Hepatocyte (in vitro differentiated cells): ENCODE measurements around the gene OPN1LW. TPM values are rescaled to one million over a fixed set of nuclear protein-coding genes. Genes with fewer than 3 reads are reported as not detected.

Experiments
- polyA plus RNA-seq: library from polyadenylated mRNA; unstranded; fragments of >200 nt; fragmentation: Nextera tagmentation; extraction: Ambion mirVana; gene quantifications from 2 replicates; pipeline ENCODE4 v1.2.1, GENCODE V29; 2016
- total RNA-seq: library from RNA; depleted of rRNA; stranded (reverse); fragments of >200 nt; gene quantifications from 2 replicates; pipeline ENCODE4 v1.2.3, GENCODE V29; 2014

The OPN1LW gene
- total and polyA plus RNA-seq, 2 experiments from 2014 or later: not detected

Other genes with a start within 250 kb of the OPN1LW start
- gene AVPR2, start 239.6 kb upstream of the OPN1LW start, total RNA-seq: 1.2 TPM in 1 of 2 replicates, not detected in the other
- gene AVPR2, start 239.6 kb upstream of the OPN1LW start, polyA plus RNA-seq: not detected in 2 replicates
- gene ARHGAP4, start 218.0 kb upstream of the OPN1LW start, total RNA-seq: 3.3 and 6.4 TPM in 2 replicates
- gene ARHGAP4, start 218.0 kb upstream of the OPN1LW start, polyA plus RNA-seq: 6.2 and 10.3 TPM in 2 replicates
- 74.0 and 83.5 TPM in 2 replicates for gene NAA10, start 209.2 kb upstream of the OPN1LW start, total RNA-seq
- gene NAA10, start 209.2 kb upstream of the OPN1LW start, polyA plus RNA-seq: 118 and 134 TPM in 2 replicates
- 22.2 and 22.8 TPM in 2 replicates for gene RENBP, start 199.6 kb upstream of the OPN1LW start, total RNA-seq
- gene RENBP, start 199.6 kb upstream of the OPN1LW start, polyA plus RNA-seq: 5.8 and 13.2 TPM in 2 replicates
- gene HCFC1, start 172.4 kb upstream of the OPN1LW start, total RNA-seq: 11.6 and 25.0 TPM in 2 replicates
- 16.7 and 18.9 TPM in 2 replicates for gene HCFC1, start 172.4 kb upstream of the OPN1LW start, polyA plus RNA-seq
- gene TMEM187, start 171.5 kb upstream of the OPN1LW start, total RNA-seq: 7.4 and 8.7 TPM in 2 replicates
- 8.0 and 12.1 TPM in 2 replicates for gene TMEM187, start 171.5 kb upstream of the OPN1LW start, polyA plus RNA-seq
- gene IRAK1, start 124.3 kb upstream of the OPN1LW start, total RNA-seq: 44.1 TPM in 2 replicates
- gene IRAK1, start 124.3 kb upstream of the OPN1LW start, polyA plus RNA-seq: 99.4 and 112 TPM in 2 replicates
- 18.1 and 18.3 TPM in 2 replicates for gene MECP2, start 46.5 kb upstream of the OPN1LW start, total RNA-seq
- 19.4 and 21.1 TPM in 2 replicates for gene MECP2, start 46.5 kb upstream of the OPN1LW start, polyA plus RNA-seq
- gene OPN1MW, start 38.4 kb downstream of the OPN1LW start, total RNA-seq: not detected in 2 replicates
- not detected in 2 replicates for gene OPN1MW, start 38.4 kb downstream of the OPN1LW start, polyA plus RNA-seq
- gene OPN1MW2, start 75.5 kb downstream of the OPN1LW start, total RNA-seq: not detected in 2 replicates
- gene OPN1MW2, start 75.5 kb downstream of the OPN1LW start, polyA plus RNA-seq: not detected in 2 replicates
- not detected in 2 replicates for gene OPN1MW3, start 113.3 kb downstream of the OPN1LW start, total RNA-seq
- not detected in 2 replicates for gene OPN1MW3, start 113.3 kb downstream of the OPN1LW start, polyA plus RNA-seq
- not detected in 2 replicates for gene TEX28, start 150.9 kb downstream of the OPN1LW start, total RNA-seq
- gene TEX28, start 150.9 kb downstream of the OPN1LW start, polyA plus RNA-seq: not detected in 2 replicates
- gene TKTL1, start 151.6 kb downstream of the OPN1LW start, total RNA-seq: not detected in 2 replicates
- gene TKTL1, start 151.6 kb downstream of the OPN1LW start, polyA plus RNA-seq: 0.52 and 1.1 TPM in 2 replicates
- 220 and 396 TPM in 2 replicates for gene FLNA, start 230.4 kb downstream of the OPN1LW start, total RNA-seq
- gene FLNA, start 230.4 kb downstream of the OPN1LW start, polyA plus RNA-seq: 468 and 471 TPM in 2 replicates
- 34.2 and 39.4 TPM in 2 replicates for gene EMD, start 235.1 kb downstream of the OPN1LW start, total RNA-seq
- 61.0 and 65.7 TPM in 2 replicates for gene EMD, start 235.1 kb downstream of the OPN1LW start, polyA plus RNA-seq